Hepatocyte (in vitro differentiated cells): Measurements from ENCODE around the gene IL17RC.

Experiments
- EZH2phosphoT487 ChIP-seq: fragments of 200-600 bp; sonication (generic); IDR thresholded peaks from one replicate; pipeline ENCODE4 v1.6.1; 2018; ENCODE audit warnings: antibody characterized with exemption, mild to moderate bottlenecking, low read depth, moderate library complexity; ENCODE audit not compliant: unreplicated experiment, severe bottlenecking
- TF ChIP-seq, protein P1 (sequence below): fragments of 200-600 bp; sonication (generic); IDR thresholded peaks from 2 replicates; pipeline ENCODE4 v1.5.1; 2016; ENCODE audit warnings: antibody characterized with exemption, mild to moderate bottlenecking; ENCODE audit not compliant: poor library complexity

DNA sequence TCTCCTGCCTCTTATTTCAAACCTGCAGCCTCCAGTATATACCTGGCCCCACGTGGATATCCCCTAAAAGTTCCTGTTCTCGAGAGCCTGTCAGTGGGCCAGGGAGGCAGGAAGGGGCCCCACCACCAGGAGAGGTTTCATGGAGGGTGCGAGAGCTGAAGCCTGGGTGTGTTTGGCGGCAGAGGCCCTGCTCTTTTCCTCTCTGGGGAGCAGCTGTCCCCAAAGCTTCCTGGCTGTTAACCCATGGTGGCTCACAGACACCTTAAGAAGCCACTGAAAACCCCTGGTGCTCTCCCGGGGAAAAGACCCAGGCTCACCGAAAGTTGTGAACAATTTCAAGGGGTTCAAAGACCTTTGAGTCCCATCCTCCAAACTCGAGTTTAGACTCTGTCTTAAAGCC is 34.2 kb downstream of the IL17RC start:
- TF ChIP-seq, protein P1, sequence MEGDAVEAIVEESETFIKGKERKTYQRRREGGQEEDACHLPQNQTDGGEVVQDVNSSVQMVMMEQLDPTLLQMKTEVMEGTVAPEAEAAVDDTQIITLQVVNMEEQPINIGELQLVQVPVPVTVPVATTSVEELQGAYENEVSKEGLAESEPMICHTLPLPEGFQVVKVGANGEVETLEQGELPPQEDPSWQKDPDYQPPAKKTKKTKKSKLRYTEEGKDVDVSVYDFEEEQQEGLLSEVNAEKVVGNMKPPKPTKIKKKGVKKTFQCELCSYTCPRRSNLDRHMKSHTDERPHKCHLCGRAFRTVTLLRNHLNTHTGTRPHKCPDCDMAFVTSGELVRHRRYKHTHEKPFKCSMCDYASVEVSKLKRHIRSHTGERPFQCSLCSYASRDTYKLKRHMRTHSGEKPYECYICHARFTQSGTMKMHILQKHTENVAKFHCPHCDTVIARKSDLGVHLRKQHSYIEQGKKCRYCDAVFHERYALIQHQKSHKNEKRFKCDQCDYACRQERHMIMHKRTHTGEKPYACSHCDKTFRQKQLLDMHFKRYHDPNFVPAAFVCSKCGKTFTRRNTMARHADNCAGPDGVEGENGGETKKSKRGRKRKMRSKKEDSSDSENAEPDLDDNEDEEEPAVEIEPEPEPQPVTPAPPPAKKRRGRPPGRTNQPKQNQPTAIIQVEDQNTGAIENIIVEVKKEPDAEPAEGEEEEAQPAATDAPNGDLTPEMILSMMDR: no peak
- TF ChIP-seq EZH2phosphoT487: no peak
